AG04450 (cell line): ENCODE results near the gene C5orf63. TPM values are rescaled to one million over a fixed set of nuclear protein-coding genes. Genes with fewer than 3 reads are reported as not detected.

Source experiments
- CTCF ChIA-PET: fragments of 300-600, 350-600 bp; formaldehyde crosslinking; extraction: SDS; loops from one replicate; lab custom pipeline; 2022; ENCODE audit warnings: antibody characterized with exemption, inconsistent platforms; lab: Charles Lee
- POLR2A ChIA-PET: fragments of 350-600 bp; formaldehyde crosslinking; extraction: SDS; loops from one replicate; lab custom pipeline; 2021; ENCODE audit warnings: antibody characterized with exemption, inconsistent platforms; lab: Yijun Ruan, JAX
- DNase-seq: peaks from one replicate; pipeline ENCODE4 v3.0.0-alpha.2; 2011; ENCODE audit warnings: low read depth, low spot score
- H3K27ac ChIP-seq: one replicate; pipeline ENCODE4 v1.5.1; 2012; ENCODE audit warnings: low read depth, low read length, control low read depth
- H3K27me3 ChIP-seq: one replicate; pipeline ENCODE4 v1.6.0; 2012; ENCODE audit warnings: low read length; ENCODE audit not compliant: control insufficient read depth, insufficient read depth
- H3K4me3 ChIP-seq: 2 replicates; pipeline ENCODE4 v1.5.1; 2011; ENCODE audit warnings: mild to moderate bottlenecking, low read depth, low read length, control low read depth
- H3K9me3 ChIP-seq: 2 replicates; pipeline ENCODE4 v1.5.1; 2012; ENCODE audit warnings: low read length; ENCODE audit not compliant: control insufficient read depth, insufficient read depth
- CTCF ChIP-seq: IDR thresholded peaks from 2 replicates; pipeline ENCODE4 v1.5.1; 2011; ENCODE audit warnings: low read depth, low read length, control low read depth, inconsistent platforms
- polyA plus RNA-seq: library from polyadenylated mRNA; depleted of rRNA; stranded (reverse); fragments of >200 nt; gene quantifications from 2 replicates; pipeline ENCODE4 v1.2.3, GENCODE V29; 2011; rRNA removed

Gene C5orf63
- polyA plus RNA-seq, 1 experiment: 2.9 TPM

GRCh38 chr5:127004721-127005120 lies 68.6 kb downstream of the C5orf63 start:
- Histone ChIP-seq H3K9me3 (no peaks in the 10 kb centered on the region; the same call in 1 of the 2 replicates), H3K27me3 (no peaks in the 10 kb centered on the region), H3K27ac (no peak overlapping the region), H3K4me3 (no peak overlapping the region)
- no peak for DNase-seq
- POLR2A ChIA-PET: interaction anchor here (1.0 kb wide), 1 partner anchor 25 kb away, joined by 3 read pairs; no protein-coding TSS in a partner anchor
- CTCF ChIA-PET: no interaction called here
- TF ChIP-seq CTCF: no peak

GRCh38 chr5:127003798-127004495 lies 69.4 kb downstream of the C5orf63 start:
- H3K27me3 ChIP-seq: no peaks in the 10 kb centered on the region
- ChIA-PET CTCF (no interaction called here), POLR2A (interaction anchor here (1.0 kb wide), 1 partner anchor 26 kb away, joined by 3 read pairs; no protein-coding TSS in a partner anchor)
- no peak overlapping the region for H3K27ac ChIP-seq
- no peak for TF ChIP-seq CTCF
- no peaks in the 10 kb centered on the region; the same call in 1 of the 2 replicates for H3K9me3 ChIP-seq
- DNase-seq: no peak
- no peak overlapping the region for H3K4me3 ChIP-seq

GRCh38 chr5:127002390-127002789 lies 70.9 kb downstream of the C5orf63 start:
- CTCF ChIA-PET: no interaction called here

GRCh38 chr5:127001621-127002296 lies 71.5 kb downstream of the C5orf63 start:
- peak; percentile 79 for DNase-seq
- Histone ChIP-seq H3K27ac (peak overlapping the region; percentile 65), H3K4me3 (no peak overlapping the region), H3K9me3 (no peaks in the 10 kb centered on the region; the same call in 1 of the 2 replicates), H3K27me3 (no peaks in the 10 kb centered on the region)
- TF ChIP-seq CTCF: no peak
- POLR2A ChIA-PET: no interaction called here
- CTCF ChIA-PET: interaction anchor here (0.6 to 0.7 kb wide), 2 partner anchors 32 to 44 kb away, joined by 3 read pairs; no protein-coding TSS in a partner anchor

More at GRCh38 chr5:127002390-127002789, 70.9 kb downstream of the C5orf63 start:
- no peaks in the 10 kb centered on the region for H3K27me3 ChIP-seq
- POLR2A ChIA-PET: no interaction called here
- no peaks in the 10 kb centered on the region; the same call in 1 of the 2 replicates for H3K9me3 ChIP-seq
- TF ChIP-seq CTCF: no peak
- H3K27ac ChIP-seq: peak overlapping the region; percentile 40
- H3K4me3 ChIP-seq: no peak overlapping the region
- DNase-seq: no peak

Other genes with a start within 250 kb of the C5orf63 start
- gene MARCHF3, start 42.9 kb downstream of the C5orf63 start, polyA plus RNA-seq: 6.7 and 6.8 TPM in 2 replicates
- gene MEGF10, start 217.3 kb upstream of the C5orf63 start, polyA plus RNA-seq: not detected in 2 replicates